DND-41 (cell line): ENCODE measurements around the gene NOL7.

Experiments
- ATAC-seq: fragments of 200-7000 bp; cut with Tn5 transposase; 3 replicates; pipeline ENCODE4 v1.9.1; 2021; ENCODE audit warnings: low read depth; ENCODE audit not compliant: insufficient read depth
- DNase-seq: peaks from one replicate; pipeline ENCODE4 v3.0.0-alpha.2; 2020
- H2AFZ ChIP-seq: 2 replicates; pipeline ENCODE4 v1.6.0; 2012; ENCODE audit warnings: low read depth, low read length
- H3K27ac ChIP-seq: 2 replicates; pipeline ENCODE4 v1.5.1; 2012; ENCODE audit warnings: low read length, inconsistent platforms
- H3K27me3 ChIP-seq: fragments of 200-600 bp; sonication (generic); 2 replicates; pipeline ENCODE4 v1.6.0; 2012; ENCODE audit warnings: low read length, mild to moderate bottlenecking, inconsistent platforms; ENCODE audit not compliant: insufficient read depth, poor library complexity
- H3K36me3 ChIP-seq: 2 replicates; pipeline ENCODE4 v1.5.1; 2012; ENCODE audit warnings: low read length, inconsistent platforms; ENCODE audit not compliant: insufficient read depth
- H3K4me1 ChIP-seq: 2 replicates; pipeline ENCODE4 v1.5.1; 2012; ENCODE audit warnings: mild to moderate bottlenecking, low read length; ENCODE audit not compliant: insufficient read depth
- H3K4me2 ChIP-seq: 2 replicates; pipeline ENCODE4 v1.6.0; 2012; ENCODE audit warnings: mild to moderate bottlenecking, moderate library complexity, low read length, inconsistent platforms; ENCODE audit not compliant: insufficient read depth
- H3K4me3 ChIP-seq, 2 experiments: fragments of 200-600 bp in 1 of 2; shearing (Covaris generic) in 1 of 2; 2 replicates each; pipeline ENCODE4 v1.5.1; 2012 to 2016; ENCODE audit warnings: inconsistent platforms in 2 of 2, low read length in 2 of 2, mild to moderate bottlenecking in 2 of 2, low read depth in 1 of 2, moderate library complexity in 1 of 2
- H3K79me2 ChIP-seq: 2 replicates; pipeline ENCODE4 v1.6.0; 2012; ENCODE audit warnings: low read length, inconsistent platforms; ENCODE audit not compliant: insufficient read depth
- H3K9ac ChIP-seq: 2 replicates; pipeline ENCODE4 v1.6.0; 2012; ENCODE audit warnings: low read depth, mild to moderate bottlenecking, inconsistent platforms, low read length, moderate library complexity
- H3K9me3 ChIP-seq: 2 replicates; pipeline ENCODE4 v1.5.1; 2012; ENCODE audit warnings: low read length, moderate library complexity, mild to moderate bottlenecking, inconsistent platforms; ENCODE audit not compliant: insufficient read depth, severe bottlenecking
- H4K20me1 ChIP-seq: 2 replicates; pipeline ENCODE4 v1.6.0; 2012; ENCODE audit warnings: low read length; ENCODE audit not compliant: insufficient read depth
- CTCF ChIP-seq: IDR thresholded peaks from 2 replicates; pipeline ENCODE4 v1.5.1; 2012; ENCODE audit warnings: borderline replicate concordance, low read length, moderate library complexity, mild to moderate bottlenecking; ENCODE audit not compliant: poor library complexity, severe bottlenecking; ENCODE audit errors: extremely low read depth
- EZH2 ChIP-seq: IDR thresholded peaks from 3 replicates; pipeline ENCODE4 v1.6.1; 2012; ENCODE audit warnings: borderline replicate concordance, low read depth, mild to moderate bottlenecking, moderate library complexity, low read length, inconsistent platforms; ENCODE audit not compliant: severe bottlenecking

Gene NOL7

DNA sequence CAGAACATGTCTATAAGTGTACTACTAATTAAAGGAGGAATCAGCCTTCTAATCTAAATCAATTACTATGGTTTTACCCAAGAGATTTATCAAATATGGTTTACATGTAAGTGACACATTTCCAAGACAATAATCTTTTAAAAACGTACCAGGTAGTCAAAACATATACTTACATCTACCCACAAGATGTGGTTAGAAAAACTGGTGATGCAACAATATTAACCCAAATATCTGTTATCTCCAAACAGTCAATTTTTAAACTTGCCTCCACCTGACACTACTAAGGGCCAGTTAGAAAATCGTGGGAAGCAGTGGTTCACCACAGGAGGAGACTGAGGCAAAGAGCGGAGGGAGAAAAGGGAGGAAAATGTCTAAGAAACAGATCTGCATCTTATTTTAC is 28.0 kb downstream of the NOL7 start:
- no peak for ATAC-seq
- peaks cover 77% of the 10 kb centered on the region for H3K36me3 ChIP-seq
- TF ChIP-seq EZH2 (no peak), CTCF (no peak)

DNA sequence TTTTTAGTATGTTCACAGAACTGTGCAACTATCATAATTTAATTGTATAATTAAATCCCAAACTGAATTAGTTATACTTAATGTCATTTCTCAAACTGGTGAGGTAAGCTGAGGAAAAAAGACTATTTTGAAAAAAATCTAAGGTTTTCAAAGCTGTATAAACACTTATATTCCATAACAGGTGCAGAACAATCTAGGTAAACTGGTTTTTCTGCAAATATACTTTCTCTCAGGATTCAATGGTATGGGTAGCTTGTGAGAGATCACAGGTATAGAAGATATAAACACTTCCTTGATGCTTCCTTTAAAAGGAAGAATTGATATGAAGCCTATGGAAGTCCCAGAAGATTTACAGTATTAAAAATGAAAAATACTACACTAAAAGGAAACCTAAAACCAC is 33.7 kb downstream of the NOL7 start:
- Histone ChIP-seq H4K20me1 (0 out of 2 replicates have a peak, but pooled peaks cover 5% of the 10 kb centered on the region), H3K9me3 (no peaks in the 10 kb centered on the region)

More for the DNA sequence above, 28.0 kb downstream of the NOL7 start:
- Histone ChIP-seq H3K4me1 (no peaks in the 10 kb centered on the region), H3K27me3 (no peaks in the 10 kb centered on the region), H3K27ac (no peak overlapping the region), H3K4me3 (no peak overlapping the region), H3K79me2 (peaks cover 4% of the 10 kb centered on the region; the same call in 1 of the 2 replicates), H3K4me2 (no peak overlapping the region), H3K9ac (no peak overlapping the region), H4K20me1 (no peaks in the 10 kb centered on the region), H2AFZ (no peak overlapping the region), H3K9me3 (no peaks in the 10 kb centered on the region)
- no peak for DNase-seq

GRCh38 chr6:13649393-13649792 is 34.3 kb downstream of the NOL7 start:
- no peak for ATAC-seq
- TF ChIP-seq EZH2 (no peak), CTCF (no peak)
- peaks cover 52% of the 10 kb centered on the region for H3K36me3 ChIP-seq
- H3K9me3 ChIP-seq, result no peaks in the 10 kb centered on the region
- H3K9ac ChIP-seq, result no peak overlapping the region
- DNase-seq, result no peak
- H3K27me3 ChIP-seq, result no peaks in the 10 kb centered on the region
- H3K4me3 ChIP-seq, result no peak overlapping the region
- H3K4me1 ChIP-seq, result no peaks in the 10 kb centered on the region
- no peak overlapping the region for H2AFZ ChIP-seq
- 0 out of 2 replicates have a peak, but pooled peaks cover 5% of the 10 kb centered on the region for H4K20me1 ChIP-seq
- H3K4me2 ChIP-seq, result no peak overlapping the region
- no peak overlapping the region for H3K27ac ChIP-seq
- peaks cover 26% of the 10 kb centered on the region for H3K79me2 ChIP-seq

More for the DNA sequence above, 33.7 kb downstream of the NOL7 start:
- Histone ChIP-seq H3K9ac (no peak overlapping the region), H2AFZ (no peak overlapping the region), H3K4me1 (no peaks in the 10 kb centered on the region), H3K36me3 (peaks cover 56% of the 10 kb centered on the region), H3K27ac (no peak overlapping the region), H3K79me2 (peaks cover 26% of the 10 kb centered on the region), H3K4me2 (no peak overlapping the region), H3K4me3 (no peak overlapping the region), H3K27me3 (no peaks in the 10 kb centered on the region)
- no peak for ATAC-seq
- no peak for DNase-seq
- TF ChIP-seq CTCF (no peak), EZH2 (no peak)

DNA sequence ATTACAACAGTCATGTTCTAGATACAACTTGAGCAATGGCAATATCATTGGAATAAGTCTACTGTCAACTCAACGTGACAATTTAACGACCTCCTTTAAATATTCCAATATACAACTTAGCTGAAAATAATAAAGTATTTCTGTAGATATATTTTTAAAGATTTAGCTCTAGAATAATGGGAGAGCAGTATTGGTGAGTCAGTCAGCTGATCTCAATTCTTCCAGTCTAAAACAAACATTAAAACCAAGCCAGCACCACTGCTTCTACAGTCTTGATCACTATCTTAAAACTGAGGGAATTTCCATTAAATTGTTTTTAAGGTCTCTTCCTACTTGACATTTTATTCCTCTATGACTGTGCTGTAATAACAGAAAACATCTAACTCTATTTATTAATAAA is 38.2 kb downstream of the NOL7 start:
- ATAC-seq, result no peak
- no peak overlapping the region for H3K4me3 ChIP-seq
- H3K79me2 ChIP-seq, result peaks cover 53% of the 10 kb centered on the region
- no peaks in the 10 kb centered on the region for H3K9me3 ChIP-seq
- no peaks in the 10 kb centered on the region for H3K27me3 ChIP-seq
- H3K4me2 ChIP-seq, result no peak overlapping the region
- no peak overlapping the region for H2AFZ ChIP-seq
- H4K20me1 ChIP-seq, result peaks cover 7% of the 10 kb centered on the region; the same call in 1 of the 2 replicates
- TF ChIP-seq EZH2 (no peak), CTCF (no peak)
- H3K36me3 ChIP-seq, result peaks cover 56% of the 10 kb centered on the region
- H3K9ac ChIP-seq, result no peak overlapping the region
- no peak for DNase-seq
- no peaks in the 10 kb centered on the region for H3K4me1 ChIP-seq
- H3K27ac ChIP-seq, result no peak overlapping the region
